Activated CD8-positive, alpha-beta memory T cell treated with anti-CD3 and anti-CD28 coated beads for 24 hours (primary cell): ENCODE results near the gene KIF12.
"Not testable (repeated sequence)": the region's sequence is repeated elsewhere in the genome, so short reads cannot be mapped to it uniquely, and the experiment has no call there.

Source experiments
- DNase-seq: peaks from one replicate; pipeline ENCODE4 v3.0.0-alpha.2; 2020

The KIF12 gene

GRCh38 chr9:114061292-114061691, 37.8 kb downstream of the KIF12 start:
- DNase-seq = no peak

- DNase-seq = no peak
These were observed 38.4 kb downstream of the KIF12 start for GRCh38 chr9:114060711-114061110.

GRCh38 chr9:114060070-114060469, 39.0 kb downstream of the KIF12 start:
- DNase-seq = no peak

GRCh38 chr9:114059047-114059803, 39.9 kb downstream of the KIF12 start:
- DNase-seq = no peak

GRCh38 chr9:114058688-114059046, 40.4 kb downstream of the KIF12 start:
- DNase-seq = no peak

GRCh38 chr9:114057161-114057885, 41.8 kb downstream of the KIF12 start:
- no peak for DNase-seq

- DNase-seq = no peak
These were observed 42.6 kb downstream of the KIF12 start for GRCh38 chr9:114056527-114056926.

GRCh38 chr9:114055894-114056293, 43.2 kb downstream of the KIF12 start:
- DNase-seq = no peak

- DNase-seq = no peak
These were observed 44.0 kb downstream of the KIF12 start for GRCh38 chr9:114055061-114055460.

GRCh38 chr9:114054191-114054690, 44.9 kb downstream of the KIF12 start:
- DNase-seq = peak; percentile 30

- DNase-seq = no peak
These were observed 45.7 kb downstream of the KIF12 start for GRCh38 chr9:114053246-114054005.

- no peak for DNase-seq
These were observed 47.4 kb downstream of the KIF12 start for GRCh38 chr9:114051706-114052105.

- DNase-seq = no peak
These were observed 47.8 kb downstream of the KIF12 start for GRCh38 chr9:114051281-114051680.

GRCh38 chr9:114050646-114051045, 48.4 kb downstream of the KIF12 start:
- no peak for DNase-seq

- no peak for DNase-seq
These were observed 48.9 kb downstream of the KIF12 start for GRCh38 chr9:114050226-114050568.

GRCh38 chr9:114049441-114050225, 49.5 kb downstream of the KIF12 start:
- DNase-seq = peak; percentile 17

GRCh38 chr9:114048533-114049415, 50.3 kb downstream of the KIF12 start:
- DNase-seq = peak; percentile 46

GRCh38 chr9:114047717-114048116, 51.4 kb downstream of the KIF12 start:
- peak; percentile 35 for DNase-seq

GRCh38 chr9:114046875-114047274, 52.2 kb downstream of the KIF12 start:
- no peak for DNase-seq

- no peak for DNase-seq
These were observed 52.8 kb downstream of the KIF12 start for GRCh38 chr9:114046237-114046755.

- not testable (repeated sequence) for DNase-seq
These were observed 55.4 kb downstream of the KIF12 start for GRCh38 chr9:114043660-114044059.
